ENCODE measurements around the gene PIK3C3. TPM values are rescaled to one million over a fixed set of nuclear protein-coding genes. Genes with fewer than 3 reads are reported as not detected.

PIK3C3 gene
- total RNA-seq, 6 donors from 2014 or later: 26.5 to 78.6 (median 44.9) TPM

DNA sequence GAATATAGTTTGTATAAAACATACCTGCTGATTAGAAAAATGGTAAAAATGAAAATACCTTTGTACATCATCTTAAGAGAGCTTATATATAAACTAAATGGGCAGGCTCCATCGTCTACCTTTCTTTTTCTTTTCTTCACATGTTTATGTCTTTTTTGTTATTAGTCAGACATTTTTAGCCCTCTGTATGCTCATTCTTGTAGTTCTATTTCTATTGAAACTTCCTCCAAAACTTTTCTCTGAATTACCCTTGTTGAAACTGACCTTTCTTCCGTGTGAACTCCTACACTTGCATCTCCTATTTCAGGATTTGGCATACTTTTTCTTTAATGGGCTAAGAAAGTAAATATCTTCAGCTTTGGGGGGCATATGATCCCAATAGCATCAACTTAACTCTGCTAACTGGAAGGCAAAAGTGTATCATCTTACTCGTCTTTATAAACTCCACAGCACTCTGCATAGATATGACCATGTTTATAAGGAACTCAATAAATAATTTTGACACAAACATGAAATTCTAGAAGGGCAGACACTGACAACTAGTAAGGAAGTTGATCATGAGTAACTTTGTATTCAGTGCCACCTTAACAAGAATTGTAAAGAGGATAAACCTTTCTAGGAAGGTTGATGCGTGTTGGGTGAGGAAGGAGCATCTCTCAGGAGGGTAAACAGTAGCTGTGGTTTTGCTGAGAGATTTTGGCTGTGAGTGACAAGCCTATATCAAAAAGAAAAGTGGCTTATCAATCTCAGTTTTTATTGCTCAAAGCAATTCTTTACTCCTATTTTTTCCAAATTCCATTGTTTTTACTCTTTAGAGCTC lies 127.6 kb downstream of the PIK3C3 start:
- DNase-seq: no peak
- no peak overlapping the region for H3K4me3 ChIP-seq
- no peaks in the 10 kb centered on the region for H3K4me1 ChIP-seq
- no peaks in the 10 kb centered on the region for H3K27me3 ChIP-seq
- no peak overlapping the region for H3K27ac ChIP-seq
- H3K9me3 ChIP-seq: no peaks in the 10 kb centered on the region
- TF ChIP-seq EP300 (IDR thresholded peaks at IDR 0.05): no peak
- TF ChIP-seq, protein P1, sequence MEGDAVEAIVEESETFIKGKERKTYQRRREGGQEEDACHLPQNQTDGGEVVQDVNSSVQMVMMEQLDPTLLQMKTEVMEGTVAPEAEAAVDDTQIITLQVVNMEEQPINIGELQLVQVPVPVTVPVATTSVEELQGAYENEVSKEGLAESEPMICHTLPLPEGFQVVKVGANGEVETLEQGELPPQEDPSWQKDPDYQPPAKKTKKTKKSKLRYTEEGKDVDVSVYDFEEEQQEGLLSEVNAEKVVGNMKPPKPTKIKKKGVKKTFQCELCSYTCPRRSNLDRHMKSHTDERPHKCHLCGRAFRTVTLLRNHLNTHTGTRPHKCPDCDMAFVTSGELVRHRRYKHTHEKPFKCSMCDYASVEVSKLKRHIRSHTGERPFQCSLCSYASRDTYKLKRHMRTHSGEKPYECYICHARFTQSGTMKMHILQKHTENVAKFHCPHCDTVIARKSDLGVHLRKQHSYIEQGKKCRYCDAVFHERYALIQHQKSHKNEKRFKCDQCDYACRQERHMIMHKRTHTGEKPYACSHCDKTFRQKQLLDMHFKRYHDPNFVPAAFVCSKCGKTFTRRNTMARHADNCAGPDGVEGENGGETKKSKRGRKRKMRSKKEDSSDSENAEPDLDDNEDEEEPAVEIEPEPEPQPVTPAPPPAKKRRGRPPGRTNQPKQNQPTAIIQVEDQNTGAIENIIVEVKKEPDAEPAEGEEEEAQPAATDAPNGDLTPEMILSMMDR (IDR thresholded peaks at IDR 0.05): no peak
- no peak for TF ChIP-seq POLR2AphosphoS5 (IDR thresholded peaks at IDR 0.05)
- no peak for TF ChIP-seq POLR2A (IDR thresholded peaks at IDR 0.05)
- no peak for ATAC-seq (ENCODE audit: low FRiP score in 2 of 2)
- WGBS, 2 donors: 89 to 95% methylated on average over 4 of the region's 4 CpGs
- peaks cover 0 to 51% (median 8%) of the 10 kb centered on the region in 4 donors for H3K36me3 ChIP-seq

DNA sequence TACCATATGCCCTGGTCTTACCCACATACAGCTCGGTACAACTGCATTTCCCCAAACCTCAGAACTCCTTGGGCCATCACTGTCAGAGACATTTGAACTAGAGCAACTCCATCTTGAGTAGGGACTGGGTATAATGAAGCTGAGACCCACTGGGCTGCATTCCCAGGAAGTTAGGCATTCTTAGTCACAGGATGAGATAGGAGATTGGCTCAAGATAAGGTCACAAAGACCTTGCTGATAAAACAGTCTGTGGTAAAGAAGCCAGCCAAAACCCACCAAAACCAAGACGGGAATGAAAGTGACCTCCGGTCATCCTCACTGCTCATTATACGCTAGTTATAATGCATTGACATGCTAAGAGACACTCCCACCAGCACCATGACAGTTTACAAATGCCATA lies 131.3 kb downstream of the PIK3C3 start:
- ATAC-seq (ENCODE audit: low FRiP score in 2 of 2) (no peak), DNase-seq (no peak)
- WGBS, 2 donors: 79 to 87% methylated on average over 4 of the region's 4 CpGs
- Histone ChIP-seq H3K27me3 (no peaks in the 10 kb centered on the region), H3K36me3 (peaks cover 0 to 20% (median 0%) of the 10 kb centered on the region in 4 donors), H3K27ac (no peak overlapping the region), H3K9me3 (no peaks in the 10 kb centered on the region), H3K4me3 (no peak overlapping the region), H3K4me1 (no peaks in the 10 kb centered on the region)
- TF ChIP-seq POLR2A (IDR thresholded peaks at IDR 0.05) (no peak), POLR2AphosphoS5 (IDR thresholded peaks at IDR 0.05) (no peak), EP300 (IDR thresholded peaks at IDR 0.05) (no peak)
- TF ChIP-seq, protein P1 (IDR thresholded peaks at IDR 0.05): no peak

DNA sequence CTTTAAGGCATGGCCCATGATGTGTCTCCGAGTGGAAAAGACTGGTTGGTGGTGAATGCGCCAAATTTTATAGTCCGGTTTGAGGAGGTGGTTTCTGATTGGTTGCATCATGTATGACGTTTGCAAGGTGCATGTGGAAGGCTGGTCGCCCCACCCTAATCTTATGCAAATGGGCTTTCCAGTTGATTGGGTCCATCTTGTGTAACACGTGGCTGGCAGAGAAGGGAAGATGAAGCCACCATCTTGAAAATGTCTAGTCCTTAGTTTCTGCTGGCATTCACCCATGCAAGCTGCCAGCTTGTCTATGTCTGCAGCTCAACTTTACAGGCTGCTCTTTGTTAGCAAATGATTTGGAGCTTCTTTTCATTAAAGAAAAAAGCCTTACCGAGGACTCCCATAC lies 132.2 kb downstream of the PIK3C3 start:
- 88 to 89% methylated on average over 7 of the region's 7 CpGs for WGBS, 2 donors
- TF ChIP-seq EP300 (IDR thresholded peaks at IDR 0.05) (no peak), POLR2AphosphoS5 (IDR thresholded peaks at IDR 0.05) (no peak), POLR2A (IDR thresholded peaks at IDR 0.05) (no peak)
- TF ChIP-seq, protein P1 (IDR thresholded peaks at IDR 0.05): no peak
- no peak for ATAC-seq (ENCODE audit: low FRiP score in 2 of 2)

DNA sequence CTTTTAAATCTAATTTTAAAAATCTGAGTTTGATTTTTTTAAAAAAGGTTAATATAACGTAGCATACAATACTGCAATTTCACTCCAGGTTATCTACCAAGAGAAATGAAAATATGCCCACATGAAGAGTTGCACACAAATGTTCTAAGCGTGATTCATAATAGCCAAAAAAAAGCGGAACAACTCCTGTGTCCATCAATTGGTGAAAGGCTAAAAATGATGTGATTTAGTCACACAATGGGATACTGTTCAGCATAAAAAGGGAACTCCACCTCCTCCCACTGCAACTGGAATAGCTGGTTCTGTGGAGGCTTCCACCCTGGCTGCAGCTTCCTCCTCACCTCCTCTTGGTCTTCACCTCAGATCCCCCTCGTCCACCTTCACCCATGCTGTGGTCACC lies 132.8 kb downstream of the PIK3C3 start:
- peaks cover 0 to 4% (median 0%) of the 10 kb centered on the region in 4 donors for H3K36me3 ChIP-seq
- no peak overlapping the region for H3K27ac ChIP-seq
- TF ChIP-seq, protein P1 (IDR thresholded peaks at IDR 0.05): no peak
- no peak for TF ChIP-seq POLR2A (IDR thresholded peaks at IDR 0.05)
- TF ChIP-seq EP300 (IDR thresholded peaks at IDR 0.05): no peak
- no peak for TF ChIP-seq POLR2AphosphoS5 (IDR thresholded peaks at IDR 0.05)
- DNase-seq (no peak), ATAC-seq (ENCODE audit: low FRiP score in 2 of 2) (peak in 1 of 2 donors; percentile 17)
- H3K4me1 ChIP-seq: no peaks in the 10 kb centered on the region
- H3K27me3 ChIP-seq: no peaks in the 10 kb centered on the region
- 95% methylated on average over 4 of the region's 4 CpGs for WGBS, 2 donors
- H3K4me3 ChIP-seq: no peak overlapping the region
- H3K9me3 ChIP-seq: no peaks in the 10 kb centered on the region

More for the DNA sequence above, 132.2 kb downstream of the PIK3C3 start:
- Histone ChIP-seq H3K9me3 (no peaks in the 10 kb centered on the region), H3K4me1 (no peaks in the 10 kb centered on the region), H3K27ac (no peak overlapping the region), H3K27me3 (no peaks in the 10 kb centered on the region), H3K4me3 (no peak overlapping the region), H3K36me3 (peaks cover 0 to 10% (median 0%) of the 10 kb centered on the region in 4 donors)
- no peak for DNase-seq

Data from upper lobe of left lung (tissue), 6 donors.